Measurements from ENCODE around the gene DSTN. TPM values are rescaled to one million over a fixed set of nuclear protein-coding genes. Genes with fewer than 3 reads are reported as not detected.

The DSTN gene
- total and polyA plus RNA-seq, 8 donors: 334 to 1,254 (median 577) TPM

GRCh38 chr20:17655286-17655651, 85.4 kb downstream of the DSTN start:
- DNase-seq: no peak
- WGBS, 5 donors: 61 to 73% (median 66%) methylated on average over 7 of the region's 7 CpGs
- Histone ChIP-seq H3K27me3 (no peaks in the 10 kb centered on the region), H3K4me3 (no peak overlapping the region), H3K4me1 (peaks cover 29 to 76% (median 43%) of the 10 kb centered on the region in 4 donors), H3K27ac (peak overlapping the region in 3 of 5 donors; percentile 13 to 74 (median 33)), H3K9me3 (peaks cover 0 to 6% (median 3%) of the 10 kb centered on the region in 4 donors), H3K36me3 (peaks cover 10 to 69% (median 49%) of the 10 kb centered on the region in 4 donors)
- TF ChIP-seq POLR2A (IDR thresholded peaks at IDR 0.05) (no peak), EP300 (IDR thresholded peaks at IDR 0.05) (no peak), POLR2AphosphoS5 (IDR thresholded peaks at IDR 0.05) (no peak)
- TF ChIP-seq, protein P1, sequence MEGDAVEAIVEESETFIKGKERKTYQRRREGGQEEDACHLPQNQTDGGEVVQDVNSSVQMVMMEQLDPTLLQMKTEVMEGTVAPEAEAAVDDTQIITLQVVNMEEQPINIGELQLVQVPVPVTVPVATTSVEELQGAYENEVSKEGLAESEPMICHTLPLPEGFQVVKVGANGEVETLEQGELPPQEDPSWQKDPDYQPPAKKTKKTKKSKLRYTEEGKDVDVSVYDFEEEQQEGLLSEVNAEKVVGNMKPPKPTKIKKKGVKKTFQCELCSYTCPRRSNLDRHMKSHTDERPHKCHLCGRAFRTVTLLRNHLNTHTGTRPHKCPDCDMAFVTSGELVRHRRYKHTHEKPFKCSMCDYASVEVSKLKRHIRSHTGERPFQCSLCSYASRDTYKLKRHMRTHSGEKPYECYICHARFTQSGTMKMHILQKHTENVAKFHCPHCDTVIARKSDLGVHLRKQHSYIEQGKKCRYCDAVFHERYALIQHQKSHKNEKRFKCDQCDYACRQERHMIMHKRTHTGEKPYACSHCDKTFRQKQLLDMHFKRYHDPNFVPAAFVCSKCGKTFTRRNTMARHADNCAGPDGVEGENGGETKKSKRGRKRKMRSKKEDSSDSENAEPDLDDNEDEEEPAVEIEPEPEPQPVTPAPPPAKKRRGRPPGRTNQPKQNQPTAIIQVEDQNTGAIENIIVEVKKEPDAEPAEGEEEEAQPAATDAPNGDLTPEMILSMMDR (IDR thresholded peaks at IDR 0.05): no peak
- intact Hi-C loops (cut with DNase I; ENCODE audit: low total_unique reads): no loop called here

GRCh38 chr20:17655865-17656479, 86.1 kb downstream of the DSTN start:
- H3K27me3 ChIP-seq: no peaks in the 10 kb centered on the region
- 66 to 73% (median 71%) methylated on average over 11 of the region's 11 CpGs for WGBS, 5 donors
- peaks cover 24 to 76% (median 39%) of the 10 kb centered on the region in 4 donors for H3K4me1 ChIP-seq
- TF ChIP-seq POLR2AphosphoS5 (IDR thresholded peaks at IDR 0.05) (no peak), EP300 (IDR thresholded peaks at IDR 0.05) (no peak), POLR2A (IDR thresholded peaks at IDR 0.05) (no peak)
- TF ChIP-seq, protein P1 (IDR thresholded peaks at IDR 0.05): no peak
- H3K9me3 ChIP-seq: peaks cover 0 to 6% (median 3%) of the 10 kb centered on the region in 4 donors
- intact Hi-C loops (cut with DNase I; ENCODE audit: low total_unique reads): no loop called here
- DNase-seq: no peak
- H3K36me3 ChIP-seq: peaks cover 10 to 66% (median 49%) of the 10 kb centered on the region in 4 donors
- peak overlapping the region in 3 of 5 donors; percentile 13 to 52 (median 31) for H3K27ac ChIP-seq
- no peak overlapping the region for H3K4me3 ChIP-seq

DNA sequence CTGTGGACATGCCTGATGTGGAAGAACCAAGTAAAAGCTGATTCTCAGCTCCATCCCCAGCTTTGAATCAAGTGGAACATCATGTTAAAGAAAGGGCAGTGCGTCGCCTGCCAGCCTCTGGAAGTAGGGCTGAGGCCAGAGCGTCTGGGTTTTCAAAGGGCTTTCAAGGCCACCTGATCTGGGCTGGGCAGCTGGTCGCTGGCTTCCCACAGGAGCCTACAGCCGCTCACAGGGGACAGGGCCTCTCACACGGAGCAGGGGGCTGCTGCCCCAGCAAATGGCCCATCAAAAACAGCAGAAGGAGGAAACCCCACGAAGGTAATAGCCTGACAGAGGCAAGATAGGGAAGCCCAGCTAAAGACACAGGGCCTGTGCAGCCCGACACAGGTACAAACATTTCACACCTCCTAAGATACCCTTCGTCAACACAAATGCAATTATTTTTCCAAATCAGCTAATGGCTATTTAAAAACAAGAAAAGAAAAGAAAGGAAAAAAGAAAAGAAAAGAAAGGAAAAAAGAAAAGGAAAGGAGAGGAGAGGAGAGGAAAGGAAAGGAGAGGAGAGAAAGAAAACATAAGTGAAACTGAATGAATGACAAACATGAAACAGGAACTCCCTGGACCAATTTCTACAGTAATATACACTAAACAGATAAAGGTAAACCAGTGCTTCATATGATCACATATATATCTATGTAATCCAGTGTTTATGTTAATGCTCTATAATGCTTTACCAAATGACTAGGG, 87.4 kb downstream of the DSTN start:
- DNase-seq: no peak
- TF ChIP-seq EP300 (IDR thresholded peaks at IDR 0.05): no peak
- TF ChIP-seq, protein P1 (IDR thresholded peaks at IDR 0.05): no peak
- TF ChIP-seq POLR2A (IDR thresholded peaks at IDR 0.05): no peak
- no peak for TF ChIP-seq POLR2AphosphoS5 (IDR thresholded peaks at IDR 0.05)

GRCh38 chr20:17657898-17658647, 88.2 kb downstream of the DSTN start:
- Histone ChIP-seq H3K9me3 (peaks cover 0 to 6% (median 3%) of the 10 kb centered on the region in 4 donors), H3K4me3 (no peak overlapping the region), H3K36me3 (peaks cover 10 to 62% (median 47%) of the 10 kb centered on the region in 4 donors), H3K27ac (peak overlapping the region in 1 of 5 donors; percentile 52), H3K27me3 (no peaks in the 10 kb centered on the region), H3K4me1 (peaks cover 21 to 76% (median 37%) of the 10 kb centered on the region in 4 donors)
- no peak for DNase-seq
- WGBS, 5 donors: 78 to 92% (median 86%) methylated on average over 9 of the region's 9 CpGs
- intact Hi-C loops (cut with DNase I; ENCODE audit: low total_unique reads): no loop called here
- TF ChIP-seq POLR2A (IDR thresholded peaks at IDR 0.05): no peak
- TF ChIP-seq, protein P1 (IDR thresholded peaks at IDR 0.05): no peak
- no peak for TF ChIP-seq EP300 (IDR thresholded peaks at IDR 0.05)
- TF ChIP-seq POLR2AphosphoS5 (IDR thresholded peaks at IDR 0.05): no peak

More for the DNA sequence above, 87.4 kb downstream of the DSTN start:
- peaks cover 0 to 6% (median 3%) of the 10 kb centered on the region in 4 donors for H3K9me3 ChIP-seq
- 43 to 58% (median 55%) methylated on average over 7 to 9 of the region's 9 CpGs for WGBS, 5 donors
- H3K4me1 ChIP-seq: peaks cover 23 to 76% (median 39%) of the 10 kb centered on the region in 4 donors
- no peaks in the 10 kb centered on the region for H3K27me3 ChIP-seq
- no peak overlapping the region for H3K4me3 ChIP-seq
- intact Hi-C loops (cut with DNase I; ENCODE audit: low total_unique reads): no loop called here
- H3K36me3 ChIP-seq: peaks cover 10 to 66% (median 49%) of the 10 kb centered on the region in 4 donors
- peak overlapping the region in 1 of 5 donors; percentile 52 for H3K27ac ChIP-seq

Measured in stomach (tissue), 9 donors.